ENCODE results near the gene NUP50. TPM values are rescaled to one million over a fixed set of nuclear protein-coding genes. Genes with fewer than 3 reads are reported as not detected.
"Not testable (repeated sequence)": the region's sequence is repeated elsewhere in the genome, so short reads cannot be mapped to it uniquely, and the experiment has no call there.

NUP50 gene
- total RNA-seq, 2 donors from 2014 or later: 14.3 to 20.8 TPM

- no peak overlapping the region for H3K27ac ChIP-seq
- H3K4me1 ChIP-seq: peaks cover 0 to 4% of the 10 kb centered on the region in 2 donors
- no peak overlapping the region for H3K4me3 ChIP-seq
- H3K9me3 ChIP-seq: no peaks in the 10 kb centered on the region
- peaks cover 15% of the 10 kb centered on the region for H3K36me3 ChIP-seq
- no peaks in the 10 kb centered on the region for H3K27me3 ChIP-seq
- TF ChIP-seq, protein P1, sequence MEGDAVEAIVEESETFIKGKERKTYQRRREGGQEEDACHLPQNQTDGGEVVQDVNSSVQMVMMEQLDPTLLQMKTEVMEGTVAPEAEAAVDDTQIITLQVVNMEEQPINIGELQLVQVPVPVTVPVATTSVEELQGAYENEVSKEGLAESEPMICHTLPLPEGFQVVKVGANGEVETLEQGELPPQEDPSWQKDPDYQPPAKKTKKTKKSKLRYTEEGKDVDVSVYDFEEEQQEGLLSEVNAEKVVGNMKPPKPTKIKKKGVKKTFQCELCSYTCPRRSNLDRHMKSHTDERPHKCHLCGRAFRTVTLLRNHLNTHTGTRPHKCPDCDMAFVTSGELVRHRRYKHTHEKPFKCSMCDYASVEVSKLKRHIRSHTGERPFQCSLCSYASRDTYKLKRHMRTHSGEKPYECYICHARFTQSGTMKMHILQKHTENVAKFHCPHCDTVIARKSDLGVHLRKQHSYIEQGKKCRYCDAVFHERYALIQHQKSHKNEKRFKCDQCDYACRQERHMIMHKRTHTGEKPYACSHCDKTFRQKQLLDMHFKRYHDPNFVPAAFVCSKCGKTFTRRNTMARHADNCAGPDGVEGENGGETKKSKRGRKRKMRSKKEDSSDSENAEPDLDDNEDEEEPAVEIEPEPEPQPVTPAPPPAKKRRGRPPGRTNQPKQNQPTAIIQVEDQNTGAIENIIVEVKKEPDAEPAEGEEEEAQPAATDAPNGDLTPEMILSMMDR (IDR thresholded peaks at IDR 0.05): no peak
- DNase-seq (ENCODE audit: low spot score): no peak
Measured at GRCh38 chr22:45190202-45190872, 26.6 kb downstream of the NUP50 start.

DNA sequence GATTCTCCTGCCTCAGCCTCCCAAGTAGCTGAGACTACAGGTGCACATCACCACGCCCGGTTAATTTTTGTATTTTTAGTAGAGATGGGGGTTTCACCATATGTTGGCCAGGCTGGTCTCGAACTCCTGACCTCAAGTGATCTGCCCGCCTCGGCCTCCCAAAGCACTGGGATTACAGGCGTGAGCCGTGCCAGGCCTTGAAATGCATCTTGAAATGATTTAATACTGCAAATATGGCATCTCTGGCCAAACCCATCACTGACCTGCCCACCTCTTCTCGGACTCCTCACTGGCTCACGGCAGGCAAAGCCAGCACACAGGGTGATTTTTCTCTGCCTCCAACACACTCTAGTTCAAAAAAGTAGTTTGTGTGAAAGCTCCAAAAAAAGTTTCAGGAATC is 28.0 kb downstream of the NUP50 start:
- H3K27me3 ChIP-seq; H3K4me3 ChIP-seq; H3K27ac ChIP-seq; H3K36me3 ChIP-seq; H3K4me1 ChIP-seq; H3K9me3 ChIP-seq; DNase-seq (ENCODE audit: low spot score): not testable (repeated sequence)

DNA sequence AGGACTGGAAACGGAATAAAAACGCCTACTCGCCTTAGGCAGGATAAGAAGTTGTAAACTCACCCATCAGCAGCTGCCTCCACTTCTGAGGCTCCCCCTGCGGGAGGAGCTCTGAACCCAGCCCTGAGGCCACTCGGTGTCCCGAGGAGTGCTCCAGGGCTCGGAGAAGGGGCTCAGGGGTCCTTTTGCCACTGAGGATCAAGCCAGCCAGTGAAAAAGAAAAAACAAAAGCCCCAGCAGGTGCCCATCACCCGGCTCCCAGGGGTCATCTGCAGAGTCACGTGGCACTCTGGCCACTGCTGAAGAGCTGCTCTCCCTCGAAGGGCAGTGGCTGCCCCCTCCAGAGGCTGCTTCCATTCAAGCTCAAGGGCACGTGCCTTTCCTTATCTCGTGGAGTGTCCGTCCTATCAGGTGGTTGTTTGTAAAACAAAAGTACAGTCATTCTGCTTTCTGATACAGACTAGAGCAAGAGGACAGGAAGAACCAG is 29.0 kb downstream of the NUP50 start:
- TF ChIP-seq, protein P1 (IDR thresholded peaks at IDR 0.05): no peak

DNA sequence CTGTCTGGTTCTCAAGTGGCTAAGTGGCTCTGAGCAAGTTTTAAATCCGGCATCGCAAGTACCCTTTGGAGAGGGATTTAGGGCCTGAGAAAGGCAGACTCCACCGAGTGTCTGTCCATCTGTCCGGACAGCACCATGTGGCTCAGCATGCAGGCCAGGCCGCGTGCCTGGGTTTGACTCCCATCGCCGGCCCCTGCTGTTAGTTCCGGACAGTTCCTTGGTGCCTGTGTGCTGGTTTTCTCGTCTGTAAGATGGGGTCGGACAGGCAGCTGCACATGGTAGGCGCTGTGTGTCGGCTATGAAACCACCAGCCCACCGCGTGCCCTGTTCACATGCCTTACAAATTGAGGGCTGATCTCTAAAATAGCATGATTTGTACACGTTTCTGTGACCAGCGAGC is 31.0 kb downstream of the NUP50 start:
- H3K9me3 ChIP-seq: no peaks in the 10 kb centered on the region
- no peak for DNase-seq (ENCODE audit: low spot score)
- TF ChIP-seq, protein P1 (IDR thresholded peaks at IDR 0.05): no peak
- peaks cover 0 to 4% of the 10 kb centered on the region in 2 donors for H3K4me1 ChIP-seq
- no peaks in the 10 kb centered on the region for H3K27me3 ChIP-seq
- H3K4me3 ChIP-seq: no peak overlapping the region
- peaks cover 24% of the 10 kb centered on the region for H3K36me3 ChIP-seq
- no peak overlapping the region for H3K27ac ChIP-seq

More for the DNA sequence above, 29.0 kb downstream of the NUP50 start:
- no peaks in the 10 kb centered on the region for H3K27me3 ChIP-seq
- no peak overlapping the region for H3K27ac ChIP-seq
- H3K4me1 ChIP-seq: peaks cover 0 to 4% of the 10 kb centered on the region in 2 donors
- no peaks in the 10 kb centered on the region for H3K9me3 ChIP-seq
- H3K4me3 ChIP-seq: no peak overlapping the region
- no peak for DNase-seq (ENCODE audit: low spot score)
- peaks cover 17% of the 10 kb centered on the region for H3K36me3 ChIP-seq

- Histone ChIP-seq H3K36me3 (peaks cover 28% of the 10 kb centered on the region), H3K4me3 (no peak overlapping the region), H3K27me3 (no peaks in the 10 kb centered on the region), H3K27ac (no peak overlapping the region), H3K9me3 (no peaks in the 10 kb centered on the region), H3K4me1 (peaks cover 0 to 4% of the 10 kb centered on the region in 2 donors)
- no peak for DNase-seq (ENCODE audit: low spot score)
- TF ChIP-seq, protein P1 (IDR thresholded peaks at IDR 0.05): no peak
Measured at GRCh38 chr22:45195616-45196015, 31.9 kb downstream of the NUP50 start.

GRCh38 chr22:45196308-45196707 is 32.6 kb downstream of the NUP50 start:
- TF ChIP-seq, protein P1 (IDR thresholded peaks at IDR 0.05): no peak
- H3K27me3 ChIP-seq: no peaks in the 10 kb centered on the region
- no peak overlapping the region for H3K27ac ChIP-seq
- H3K4me1 ChIP-seq: peaks cover 0 to 4% of the 10 kb centered on the region in 2 donors
- H3K36me3 ChIP-seq: peaks cover 34% of the 10 kb centered on the region
- H3K9me3 ChIP-seq: no peaks in the 10 kb centered on the region
- DNase-seq (ENCODE audit: low spot score): no peak
- H3K4me3 ChIP-seq: no peak overlapping the region

All from right atrium auricular region (tissue), 2 donors.